ENCODE measurements around the gene PTPRO.

- no peak for TF ChIP-seq CTCF (conservative IDR thresholded peaks at IDR 0.05)
- TF ChIP-seq ZFX (IDR thresholded peaks at IDR 0.05): no peak
These were observed 179.9 kb downstream of the PTPRO start for GRCh38 chr12:15502211-15502610.
